NK-92 (cell line): ENCODE measurements around the gene MYO1D.
"Not testable (repeated sequence)": the region's sequence is repeated elsewhere in the genome, so short reads cannot be mapped to it uniquely, and the experiment has no call there.

Experiments
- DNase-seq: peaks from one replicate; lab custom pipeline; 2025; ENCODE audit not compliant: unreplicated experiment; lab: John Stamatoyannopoulos, UW

The MYO1D gene

DNA sequence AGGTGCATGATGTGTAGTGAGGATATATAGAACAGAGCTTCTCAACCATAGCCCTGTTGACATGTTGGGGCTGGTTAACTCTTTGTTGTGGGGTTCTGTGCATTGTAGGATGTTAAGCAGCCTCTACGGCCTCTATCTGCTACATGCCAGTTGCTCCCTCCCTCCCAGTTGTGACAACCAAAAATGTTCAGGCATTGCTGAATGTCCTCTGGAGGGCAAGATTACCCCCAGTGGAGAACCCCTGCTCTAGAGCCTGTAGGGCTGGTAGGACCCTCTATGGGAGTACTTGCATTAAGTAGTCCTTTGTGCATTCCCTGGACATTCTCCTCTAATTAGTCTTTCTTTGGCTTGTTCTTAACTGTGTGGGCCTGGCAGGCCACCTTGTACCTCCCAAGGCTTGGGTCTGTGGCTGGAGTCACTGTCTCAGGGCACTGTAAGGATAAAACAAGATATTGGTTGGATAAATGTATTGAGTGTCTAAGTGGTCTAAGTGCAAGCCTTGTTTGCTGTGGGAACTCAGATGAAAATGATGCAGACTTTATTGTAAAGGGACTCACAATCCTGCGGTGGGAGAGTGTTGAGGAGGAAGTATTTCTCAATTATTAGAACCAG is 19.8 kb upstream of the MYO1D start:
- DNase-seq: no peak

DNA sequence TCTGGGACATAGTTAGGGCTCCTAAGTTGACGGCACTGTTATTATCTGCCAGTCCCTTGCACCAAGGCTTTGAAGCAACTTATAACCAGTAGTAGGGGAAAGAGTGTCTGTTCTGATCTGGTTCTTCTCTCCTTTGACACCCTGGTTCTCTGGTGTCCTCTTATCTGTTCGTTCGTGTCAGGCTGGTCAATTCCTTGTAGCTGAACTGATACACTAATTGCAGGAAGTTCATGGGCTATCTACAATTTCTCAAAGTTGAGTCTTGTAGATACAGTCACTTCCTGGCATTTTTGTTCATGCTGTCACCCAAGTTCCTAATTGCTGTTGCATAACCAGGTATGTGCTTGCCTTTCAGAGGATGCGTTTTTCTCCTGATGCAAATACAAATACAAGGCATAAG is 17.3 kb upstream of the MYO1D start:
- DNase-seq: no peak

DNA sequence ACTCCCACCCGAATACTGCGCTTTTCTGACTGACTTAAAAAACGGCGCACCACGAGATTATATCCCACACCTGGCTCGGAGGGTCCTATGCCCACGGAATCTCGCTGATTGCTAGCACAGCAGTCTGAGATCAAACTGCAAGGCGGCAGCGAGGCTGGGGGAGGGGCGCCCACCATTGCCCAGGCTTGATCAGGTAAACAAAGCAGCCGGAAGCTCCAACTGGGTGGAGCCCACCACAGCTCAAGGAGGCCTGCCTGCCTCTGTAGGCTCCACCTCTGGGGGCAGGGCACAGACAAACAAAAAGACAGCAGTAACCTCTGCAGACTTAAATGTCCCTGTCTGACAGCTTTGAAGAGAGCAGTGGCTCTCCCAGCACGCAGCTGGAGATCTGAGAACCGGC is 10.5 kb upstream of the MYO1D start:
- DNase-seq: not testable (repeated sequence)

DNA sequence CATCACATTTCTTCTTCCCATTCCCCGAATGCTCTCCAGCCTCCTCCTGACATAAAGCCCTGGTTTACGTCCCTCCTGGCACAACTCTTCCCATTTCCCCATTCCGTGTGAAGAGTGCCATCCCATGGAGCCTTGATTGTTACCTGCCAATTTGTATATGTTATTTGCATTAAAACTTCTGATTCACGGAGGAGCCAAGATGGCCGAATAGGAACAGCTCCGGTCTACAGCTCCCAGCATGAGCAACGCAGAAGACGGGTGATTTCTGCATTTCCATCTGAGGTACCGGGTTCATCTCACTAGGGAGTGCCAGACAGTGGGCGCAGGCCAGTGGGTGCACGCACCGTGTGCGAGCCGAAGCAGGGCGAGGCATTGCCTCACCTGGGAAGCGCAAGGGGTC is 10.0 kb upstream of the MYO1D start:
- not testable (repeated sequence) for DNase-seq

DNA sequence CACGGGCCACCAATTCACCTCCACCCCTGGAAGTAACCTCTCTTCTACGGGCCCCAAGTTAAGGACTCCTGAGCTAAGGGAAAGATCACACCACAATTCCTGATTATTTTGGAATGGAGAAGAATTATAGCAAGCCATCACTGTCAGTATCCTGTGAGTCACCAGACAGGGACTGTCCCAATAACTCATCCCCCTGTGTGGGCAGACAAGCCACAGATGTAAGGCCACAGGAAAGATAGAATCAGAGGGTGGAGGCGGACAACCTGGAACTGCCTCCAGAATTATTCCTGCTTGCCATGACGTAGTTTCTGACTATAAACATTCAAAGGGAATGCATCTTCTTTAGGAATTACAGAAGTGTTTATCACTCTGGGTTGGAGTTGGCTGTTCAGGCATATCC is 5.8 kb upstream of the MYO1D start:
- DNase-seq: no peak

DNA sequence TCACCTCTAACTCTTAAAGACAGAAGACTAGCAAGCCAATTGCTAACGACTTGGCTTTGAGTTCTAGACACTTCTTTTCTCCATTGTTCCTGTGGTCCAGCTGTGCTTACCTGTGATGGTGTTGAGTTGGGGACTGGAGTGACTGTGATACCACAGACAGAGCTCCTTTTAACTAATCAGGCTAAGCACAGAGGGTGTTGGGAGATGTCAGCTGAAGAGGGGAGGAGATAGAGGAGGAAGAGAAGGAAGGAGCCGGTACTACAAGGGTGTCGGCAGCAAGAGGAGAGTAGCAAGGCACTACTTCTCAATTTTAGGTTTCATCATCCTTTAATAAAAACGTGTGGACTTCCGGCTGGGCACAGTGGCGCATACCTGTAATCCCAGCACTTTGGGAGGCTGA is 5.1 kb upstream of the MYO1D start:
- no peak for DNase-seq

DNA sequence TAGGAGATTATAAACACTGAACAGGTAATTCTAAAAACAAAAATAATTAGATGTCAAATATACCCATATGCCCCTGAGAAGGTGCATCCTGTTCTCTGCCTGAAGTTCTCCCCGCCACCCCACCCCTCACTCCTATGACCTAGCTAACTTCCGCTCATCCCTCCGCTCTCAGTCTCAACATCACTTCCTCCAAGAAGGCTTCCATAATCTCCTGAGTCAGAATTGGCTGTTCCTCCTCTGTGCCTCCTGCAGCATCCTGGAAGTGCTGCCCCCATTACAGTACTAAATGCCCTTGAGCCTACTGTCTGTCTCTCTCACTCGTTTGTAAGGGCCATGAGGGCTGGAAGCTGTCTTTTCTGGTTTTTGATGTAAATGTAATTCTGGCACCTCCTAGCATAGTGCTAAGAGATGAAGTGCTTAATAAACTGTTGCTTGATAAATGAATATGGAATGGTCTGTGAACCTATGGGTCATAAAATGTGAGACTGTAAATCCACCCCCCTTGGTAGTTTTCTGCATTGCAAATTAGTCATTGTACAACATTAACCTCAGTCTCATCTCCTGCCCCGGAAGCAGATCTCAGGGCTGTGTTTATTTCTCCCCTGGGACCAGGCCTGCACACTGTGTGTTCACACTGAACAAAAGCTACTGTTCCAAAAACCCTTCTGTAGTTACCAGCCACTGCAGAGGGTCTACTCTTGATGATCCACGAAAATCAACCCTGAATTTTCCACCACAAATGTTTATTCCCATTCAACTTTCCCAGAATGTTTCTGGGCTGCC is 3.9 kb upstream of the MYO1D start:
- no peak for DNase-seq

DNA sequence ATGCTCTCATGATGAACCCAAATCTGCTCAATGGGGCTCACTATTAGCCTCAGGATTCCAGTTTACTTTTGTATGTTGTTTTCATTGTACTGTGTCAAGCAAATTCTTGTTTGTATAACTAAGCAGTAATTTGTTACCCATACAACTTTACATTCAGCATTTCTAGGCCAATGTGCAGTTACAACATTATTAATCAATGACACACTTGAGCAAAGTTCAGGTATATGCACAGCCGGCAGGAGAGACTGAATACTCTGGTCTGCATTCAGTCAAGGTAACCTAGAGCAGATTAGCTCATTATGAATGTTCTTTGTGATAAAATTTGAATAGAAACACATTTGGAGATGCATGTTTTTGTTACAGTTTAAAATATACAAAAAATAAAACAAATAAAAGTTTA is 2.2 kb upstream of the MYO1D start:
- DNase-seq: no peak

DNA sequence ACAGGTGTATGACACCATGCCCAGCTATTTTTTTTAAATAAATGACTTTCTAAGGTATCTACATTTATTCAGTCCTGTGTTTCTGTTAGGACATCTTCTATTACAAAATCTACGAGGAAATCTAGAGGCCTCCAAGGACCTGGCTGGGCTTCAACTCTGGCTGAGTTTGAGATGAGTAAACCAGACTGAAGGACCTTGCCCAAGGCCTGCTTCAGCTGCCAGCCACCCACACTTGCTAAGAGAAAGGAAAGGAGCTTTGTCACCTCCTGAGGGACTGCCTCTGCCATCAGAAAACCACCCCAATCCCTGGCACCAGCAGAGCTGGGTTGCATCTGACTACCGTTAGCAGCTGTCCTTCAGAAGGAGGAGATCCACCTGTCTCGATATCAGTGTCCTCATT is 1.3 kb upstream of the MYO1D start:
- no peak for DNase-seq

DNA sequence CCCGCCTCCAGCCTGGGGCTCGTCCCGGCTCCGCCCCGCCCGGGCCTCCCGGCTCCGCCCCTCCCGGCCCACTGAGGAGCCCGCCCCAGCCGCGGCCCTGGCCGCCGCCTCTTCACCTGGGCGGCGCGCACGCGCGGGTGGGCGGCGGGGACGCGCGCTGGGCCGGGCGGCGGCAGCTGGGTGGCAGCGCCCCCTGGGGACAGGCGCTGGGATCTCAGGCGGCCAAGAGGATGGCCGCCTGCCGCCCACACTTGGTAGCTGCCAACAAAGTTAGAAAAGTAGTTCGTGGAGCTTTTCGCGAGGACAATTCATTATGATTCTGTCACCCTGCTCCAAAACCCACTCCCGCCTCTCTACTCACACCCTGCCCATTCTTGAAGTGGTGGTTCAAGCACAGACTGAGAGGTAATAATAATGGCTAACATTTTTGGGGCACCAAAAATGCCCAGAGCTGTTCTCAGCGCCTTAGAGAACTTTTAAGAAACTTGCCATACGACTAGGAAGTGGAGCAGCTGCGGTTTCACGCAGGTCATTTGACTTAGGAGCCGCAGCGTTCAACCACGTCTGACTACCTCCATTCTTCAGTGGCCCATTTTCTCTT is 340 bp upstream of the MYO1D start:
- DNase-seq: peak; percentile 38

DNA sequence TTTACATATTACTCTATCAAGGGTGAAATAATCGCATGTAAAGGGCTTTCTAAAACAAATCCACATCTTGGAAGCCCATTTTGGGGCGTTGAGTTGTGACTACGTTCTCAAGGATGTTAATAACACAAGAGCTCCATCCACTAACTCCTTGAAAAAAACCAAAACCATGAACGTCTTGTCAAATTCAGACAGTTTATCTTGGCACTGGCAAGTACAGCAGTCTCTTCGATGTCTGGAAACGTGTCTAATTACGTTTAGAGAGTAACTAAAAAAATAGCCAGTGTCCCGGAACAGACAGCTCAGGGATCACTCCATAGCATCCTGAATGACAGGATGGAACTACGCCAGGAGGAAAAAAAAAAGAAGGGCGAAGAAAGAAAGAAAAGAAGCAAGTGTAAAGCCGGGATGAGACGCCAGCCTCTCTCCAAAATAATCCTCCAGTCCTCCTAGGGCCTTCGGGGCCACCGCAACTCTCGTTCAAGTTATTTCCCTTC is 954 bp downstream of the MYO1D start:
- DNase-seq: no peak

DNA sequence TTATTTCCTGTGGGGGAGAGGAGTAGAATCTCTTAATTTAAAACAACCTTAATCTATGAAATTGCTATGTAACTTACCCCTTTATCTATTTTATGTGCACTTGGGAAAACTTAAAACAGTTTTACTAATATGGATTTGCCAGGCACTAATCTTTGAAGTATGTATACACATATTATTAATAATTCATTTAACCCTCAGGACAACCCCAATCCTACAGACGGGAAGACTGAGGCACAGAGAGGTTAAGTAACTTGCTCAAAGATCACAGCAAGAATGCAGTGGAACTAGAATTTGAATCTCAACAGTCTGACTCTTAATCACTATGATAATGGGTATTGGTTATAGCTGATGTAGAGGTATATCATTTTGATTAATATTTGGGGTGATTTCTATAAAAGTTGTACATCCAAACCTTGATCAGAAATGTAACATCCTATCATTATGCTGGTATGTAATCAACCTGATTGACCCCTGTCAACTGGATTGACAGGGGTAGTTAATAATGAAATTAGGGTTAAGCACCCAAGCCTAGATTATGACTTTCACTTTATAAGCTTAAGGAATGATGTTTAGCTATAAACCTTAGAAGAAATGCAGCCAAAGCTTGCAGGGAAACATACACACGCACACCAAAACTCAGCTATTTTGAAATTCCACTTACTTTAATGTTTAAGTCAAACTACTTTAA is 1.6 kb downstream of the MYO1D start:
- no peak for DNase-seq

DNA sequence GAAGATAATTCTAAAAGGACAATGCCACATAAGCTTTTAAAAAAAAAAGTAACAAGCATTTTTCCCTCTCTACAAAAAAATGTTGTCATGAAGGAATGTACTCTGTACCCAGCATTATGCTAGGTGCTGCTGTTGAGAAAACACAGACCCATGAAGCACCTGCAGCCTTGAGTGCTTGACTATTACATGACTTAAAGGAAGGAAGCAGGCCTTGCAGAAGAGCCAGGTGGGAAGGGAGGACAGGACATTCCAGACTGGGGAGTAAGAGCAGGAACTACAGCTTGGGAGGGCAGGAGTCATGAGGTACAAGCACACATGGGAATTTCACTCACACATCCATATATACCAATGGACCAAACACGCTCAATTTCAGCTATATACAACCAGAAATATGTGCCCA is 3.8 kb downstream of the MYO1D start:
- no peak for DNase-seq

DNA sequence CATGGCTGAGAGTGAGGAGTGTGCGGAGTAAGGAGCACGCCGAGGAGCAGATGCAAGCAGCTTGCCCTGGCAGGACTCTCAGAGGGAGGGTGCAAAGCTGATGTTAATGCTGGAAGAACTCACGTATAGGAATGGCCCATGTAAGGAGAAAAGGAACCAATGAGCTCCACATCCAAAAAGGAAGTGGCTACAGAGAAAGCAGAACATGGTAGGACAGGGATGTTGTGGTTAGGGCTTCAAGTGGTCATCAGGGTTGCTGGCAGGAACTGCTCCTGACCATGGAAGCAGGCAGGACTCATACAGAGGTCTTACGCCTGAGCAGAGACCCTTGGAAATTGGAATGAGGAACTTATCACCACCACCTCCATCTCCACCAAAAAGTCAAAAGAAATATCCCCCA is 5.2 kb downstream of the MYO1D start:
- DNase-seq: no peak

DNA sequence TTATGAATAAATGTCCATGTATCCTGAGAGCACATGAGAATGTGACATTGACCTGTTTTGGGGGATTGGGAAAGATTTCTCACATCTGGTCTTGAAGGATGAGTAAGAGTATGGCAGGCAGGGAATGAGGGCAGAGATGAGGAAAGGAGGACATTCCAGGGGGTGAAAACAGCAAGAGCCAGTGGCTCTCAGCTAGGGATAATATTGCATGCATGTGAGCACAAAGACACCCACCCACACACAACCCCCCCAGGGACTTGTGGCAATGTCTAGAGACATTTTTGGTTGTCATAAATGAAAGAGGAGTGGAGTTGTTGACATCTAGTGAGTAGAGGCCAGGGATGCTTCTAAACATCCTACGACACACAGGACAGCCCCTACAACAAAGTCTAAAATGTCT is 6.0 kb downstream of the MYO1D start:
- DNase-seq: no peak

DNA sequence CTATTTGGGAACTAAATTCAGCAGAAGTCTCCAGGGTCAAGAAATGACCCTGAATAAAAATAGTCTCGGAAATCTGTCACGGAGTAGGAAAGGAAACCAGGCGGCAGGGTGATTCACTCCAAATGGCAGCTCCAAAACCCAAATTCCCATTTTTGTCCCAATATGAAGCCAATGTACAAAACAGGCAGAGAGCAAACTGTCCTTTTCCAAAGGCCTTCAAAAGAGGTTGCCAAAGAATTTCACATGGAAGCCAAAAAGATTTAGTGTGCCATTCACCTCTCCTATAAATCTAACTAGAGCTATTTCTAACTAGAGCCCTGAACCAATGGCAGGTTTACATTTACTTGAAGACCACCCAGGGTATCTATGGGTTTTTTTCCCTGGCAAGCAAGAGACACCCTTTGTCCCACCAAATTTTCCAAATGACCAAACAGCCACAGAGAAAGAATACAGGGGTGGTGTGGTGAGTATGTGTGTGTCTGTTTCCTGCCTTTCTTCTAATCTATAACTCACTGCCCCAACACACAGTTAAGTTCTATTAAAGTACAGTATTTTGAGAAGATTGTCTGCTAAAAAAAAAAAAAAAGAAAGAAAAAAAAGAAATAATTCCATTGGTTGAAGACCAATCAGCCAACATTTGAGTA is 6.8 kb downstream of the MYO1D start:
- no peak for DNase-seq

DNA sequence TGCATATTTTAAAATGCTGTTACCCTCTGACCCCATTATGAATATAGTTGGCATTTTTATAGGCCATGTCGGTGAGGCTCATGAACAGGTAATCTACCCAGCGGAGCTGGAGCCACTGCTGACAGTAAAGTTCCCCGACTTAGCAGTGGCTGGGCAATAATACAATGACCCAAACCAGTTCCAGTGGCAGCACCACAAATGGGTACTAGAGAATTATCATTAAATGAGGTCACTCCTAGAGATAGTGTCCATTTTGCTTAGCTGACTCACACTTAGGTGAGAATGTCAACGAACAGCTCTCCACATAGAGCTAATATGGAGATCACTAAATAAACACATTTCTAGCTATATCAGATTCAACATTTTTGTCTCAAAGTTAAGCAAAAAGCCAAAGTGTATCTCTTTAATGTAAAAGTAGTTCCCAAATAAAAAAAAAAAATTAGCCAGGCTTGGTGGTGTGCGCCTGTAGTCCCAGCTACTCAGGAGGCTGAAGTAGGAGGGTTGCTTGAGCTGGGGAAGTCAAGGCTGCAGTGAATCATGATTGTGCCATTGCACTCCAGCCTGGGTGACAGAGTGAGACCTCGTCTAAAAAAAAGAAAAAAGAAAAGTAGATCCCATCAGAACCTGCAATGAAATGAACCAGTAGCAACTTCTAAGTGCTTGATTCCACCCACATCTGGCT is 7.4 kb downstream of the MYO1D start:
- no peak for DNase-seq

DNA sequence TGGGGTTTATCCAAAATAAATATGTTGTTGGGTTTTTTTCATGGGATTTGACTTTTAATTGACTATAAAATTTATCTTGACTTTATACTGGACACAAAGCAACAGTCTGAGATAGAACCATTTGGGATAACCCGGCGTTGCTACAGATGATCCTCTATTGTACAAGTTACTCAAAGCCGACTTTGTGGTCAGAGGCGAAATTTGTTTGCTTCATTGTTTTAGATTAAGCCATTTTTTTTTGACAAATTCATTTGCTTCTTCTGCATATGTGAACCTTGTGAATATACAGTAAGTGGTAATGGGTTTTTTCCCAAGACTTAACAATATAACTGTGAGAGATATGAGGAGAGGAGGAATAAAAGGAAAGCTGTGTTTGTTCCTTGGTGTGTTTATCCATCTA is 11.8 kb downstream of the MYO1D start:
- no peak for DNase-seq

DNA sequence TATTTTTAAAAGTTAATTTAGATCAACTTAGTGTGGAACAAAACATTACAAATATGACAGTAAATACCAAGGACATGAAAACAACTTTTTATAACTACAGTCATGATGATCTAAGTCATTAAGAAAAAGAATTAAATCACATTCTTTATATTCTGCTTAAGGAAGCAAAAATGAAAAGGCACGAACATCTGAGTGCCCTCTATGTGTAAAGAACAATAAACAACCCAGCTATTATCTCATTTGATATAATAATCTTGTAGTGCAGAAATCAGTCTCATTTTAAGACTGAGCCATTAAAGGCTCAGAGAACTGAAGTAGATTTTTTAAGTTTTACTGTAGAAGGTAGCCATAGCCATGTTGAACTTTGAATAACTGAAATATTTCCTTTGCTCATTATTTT is 13.4 kb downstream of the MYO1D start:
- no peak for DNase-seq

DNA sequence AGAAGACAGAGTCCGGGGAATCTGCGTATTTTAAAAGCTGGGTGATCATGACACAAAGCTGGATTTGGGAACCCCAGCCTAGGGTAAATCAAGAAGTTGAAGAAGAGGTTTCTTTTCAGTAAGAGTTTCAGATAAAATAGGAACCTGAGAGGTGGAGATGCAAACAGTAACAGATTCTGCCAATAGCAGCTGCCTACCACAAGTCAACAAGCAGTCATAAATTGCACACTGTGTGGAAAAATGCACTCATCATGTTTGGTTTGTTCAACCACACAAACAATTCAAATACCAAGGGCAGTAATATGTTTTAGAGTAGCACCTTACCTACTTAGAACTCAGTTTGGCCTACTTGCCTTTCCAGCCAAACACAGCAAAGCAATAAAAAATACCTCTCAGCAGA is 14.0 kb downstream of the MYO1D start:
- no peak for DNase-seq

DNA sequence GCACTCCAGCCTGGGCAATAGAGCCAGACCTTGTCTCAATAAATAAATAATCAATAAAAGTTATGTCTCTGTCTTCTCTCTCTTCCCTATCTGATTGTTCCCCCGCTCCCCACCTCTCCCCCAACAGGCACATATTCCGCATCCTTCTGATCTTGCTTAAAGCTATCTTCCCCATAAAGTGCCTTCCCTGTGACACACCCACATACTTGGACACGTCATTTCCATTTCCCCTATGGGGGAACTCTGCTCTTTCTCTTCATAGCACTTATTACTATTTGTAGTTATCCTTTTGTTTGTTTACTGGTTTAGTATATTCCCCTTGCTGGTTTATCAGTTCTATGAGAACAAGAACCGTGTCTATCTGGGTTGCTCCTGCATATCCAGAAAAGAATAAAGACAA is 14.9 kb downstream of the MYO1D start:
- no peak for DNase-seq
